AG09319 (cell line): ENCODE measurements around the gene SPINK5.

Experiments used
- DNase-seq: peaks from one replicate; pipeline ENCODE4 v3.0.0-alpha.2; 2010; ENCODE audit warnings: low read depth; ENCODE audit errors: extremely low read depth
- CTCF ChIP-seq: IDR thresholded peaks from 2 replicates; pipeline ENCODE4 v1.5.1; 2011; ENCODE audit warnings: low read depth, mild to moderate bottlenecking, inconsistent platforms, low read length, moderate library complexity

Gene SPINK5

DNA sequence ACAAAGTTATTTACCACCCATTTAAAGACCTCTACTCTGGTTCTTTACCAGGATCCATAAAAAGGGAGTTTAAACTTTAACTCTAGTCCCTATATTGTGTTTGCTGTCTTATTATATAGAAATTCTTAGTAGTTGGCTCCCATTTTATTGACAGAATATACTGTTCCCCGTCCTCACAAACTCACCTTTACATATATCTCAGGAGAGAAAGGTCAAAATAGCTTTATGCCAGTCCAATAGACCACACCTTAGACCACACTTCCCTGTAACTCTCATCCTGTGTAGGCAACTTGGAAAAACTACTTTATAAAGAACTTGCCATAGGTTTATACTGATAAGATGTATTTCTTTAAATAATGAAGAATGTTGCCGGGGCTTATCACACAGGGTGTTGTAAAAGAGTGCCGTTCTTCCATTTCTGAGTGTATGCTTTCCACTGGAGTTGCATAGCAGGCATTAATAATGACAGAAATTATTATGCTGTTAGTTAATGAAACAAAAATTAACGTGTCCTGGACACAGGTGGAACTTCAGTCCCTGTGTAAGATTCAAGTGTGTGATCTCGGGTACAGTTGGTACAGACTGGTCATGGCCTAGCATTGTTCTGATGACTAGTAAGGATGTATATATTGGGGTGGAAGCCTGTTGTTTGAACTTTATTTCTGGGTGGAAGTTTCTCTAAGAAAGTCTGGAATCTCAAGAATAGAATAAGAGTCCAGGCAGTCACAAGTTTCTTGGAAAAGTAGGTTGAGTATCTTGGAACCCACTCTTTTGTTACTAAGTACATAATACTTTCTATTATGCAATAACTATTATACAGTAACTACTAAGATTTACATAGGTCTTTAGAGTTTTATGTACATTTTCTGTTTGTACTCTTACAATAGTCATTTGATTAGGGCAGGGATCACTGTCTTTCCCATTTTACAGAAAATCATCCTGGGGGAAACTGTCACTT lies 71.6 kb downstream of the SPINK5 start:
- TF ChIP-seq CTCF, result no peak
- no peak for DNase-seq

DNA sequence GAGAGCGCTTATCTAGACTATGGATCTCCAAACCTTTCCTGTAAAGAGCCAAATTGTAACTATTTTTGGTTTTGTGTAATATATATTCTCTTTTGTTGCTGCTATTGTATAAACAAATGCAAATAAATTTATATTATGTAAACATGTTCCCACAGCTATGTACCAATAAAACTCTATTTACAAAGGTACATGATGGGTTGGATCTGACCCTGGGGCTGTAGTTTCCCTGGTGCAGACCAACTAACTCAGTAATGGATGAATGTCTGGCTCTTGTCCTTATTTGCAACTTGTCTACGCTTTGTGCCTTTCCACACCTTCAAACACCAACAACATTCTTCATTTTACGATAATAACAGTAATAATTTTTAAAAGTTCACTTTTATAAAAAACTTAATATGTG lies 77.1 kb downstream of the SPINK5 start:
- DNase-seq, result no peak
- no peak for TF ChIP-seq CTCF

DNA sequence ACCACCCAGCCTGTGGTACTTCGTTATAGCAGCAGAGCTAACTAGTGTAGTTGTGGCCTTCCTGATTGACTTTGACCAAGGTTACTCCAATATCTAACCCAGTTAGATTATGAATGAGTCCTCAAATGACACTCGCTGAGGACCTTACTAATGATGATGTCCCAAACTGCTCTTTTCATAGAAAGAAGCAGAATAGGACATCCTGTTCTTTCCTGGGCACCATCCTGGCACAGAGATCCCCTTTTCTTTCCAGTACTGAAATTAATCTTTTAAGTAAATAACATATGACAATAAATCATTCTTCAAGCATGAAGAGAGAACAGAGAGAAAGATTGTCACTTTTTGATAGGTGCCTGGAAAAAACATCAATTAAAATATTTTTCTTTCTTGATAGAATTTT lies 77.9 kb downstream of the SPINK5 start:
- no peak for DNase-seq
- no peak for TF ChIP-seq CTCF

DNA sequence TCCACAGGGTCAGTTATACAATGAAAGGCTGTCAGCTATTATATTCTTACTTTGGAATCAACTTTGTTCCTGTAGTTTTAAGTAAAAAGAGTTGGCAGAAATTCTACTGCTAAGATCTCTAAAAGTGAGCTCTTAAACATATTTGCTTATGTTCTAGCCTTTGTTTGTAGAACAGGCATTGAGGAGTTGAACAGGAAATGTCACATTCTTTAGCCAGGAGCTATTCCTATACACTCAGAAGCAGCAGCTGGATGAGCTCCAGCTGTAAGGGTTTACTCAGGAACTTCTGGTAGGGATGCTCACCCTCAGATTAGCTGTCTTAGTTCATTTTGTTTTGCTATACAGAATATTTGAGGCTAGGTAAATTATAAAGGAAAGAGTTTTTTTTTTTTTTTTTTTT lies 82.1 kb downstream of the SPINK5 start:
- TF ChIP-seq CTCF, result no peak
- no peak for DNase-seq

DNA sequence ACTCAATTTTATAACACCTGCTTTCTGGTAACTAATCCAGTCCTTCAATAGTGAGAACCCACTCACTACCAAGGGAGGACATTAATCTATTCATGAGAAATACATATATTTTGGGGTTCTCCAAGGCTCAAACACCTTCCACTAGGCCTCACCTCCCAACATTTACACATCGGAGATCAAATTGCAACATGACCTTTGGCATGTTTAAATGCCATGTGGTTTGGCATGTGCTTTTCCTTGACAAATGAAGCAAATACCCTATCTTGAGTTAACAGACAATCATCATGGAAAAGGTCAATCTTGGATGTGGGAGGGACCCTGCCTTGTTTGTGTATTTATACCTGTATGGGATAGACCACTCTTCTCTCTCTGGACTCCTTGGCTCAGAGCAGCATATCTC lies 82.7 kb downstream of the SPINK5 start:
- no peak for TF ChIP-seq CTCF

DNA sequence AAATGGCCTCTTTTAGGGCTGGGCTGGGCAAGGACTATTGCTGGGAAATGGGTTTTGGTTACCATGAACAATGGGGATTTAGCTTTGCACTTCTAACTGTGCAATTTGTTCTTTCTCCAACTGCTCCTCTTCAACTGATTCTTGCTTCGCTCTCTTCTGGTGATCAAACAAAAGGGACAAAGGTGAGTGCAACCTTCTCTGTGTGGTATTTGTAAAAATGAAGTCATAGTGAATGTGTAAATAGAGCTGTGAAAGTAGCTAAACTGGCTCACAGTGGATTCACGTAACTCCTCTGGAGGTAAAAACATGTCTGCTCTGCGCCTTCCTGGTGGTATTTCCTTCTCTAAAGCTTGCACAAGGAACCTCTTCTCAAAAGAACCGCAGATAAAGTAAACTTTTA lies 83.6 kb downstream of the SPINK5 start:
- TF ChIP-seq CTCF, result no peak
- DNase-seq, result no peak

More for the DNA sequence above, 82.7 kb downstream of the SPINK5 start:
- DNase-seq, result no peak

GRCh38 chr5:148151872-148152271 lies 88.1 kb downstream of the SPINK5 start:
- DNase-seq, result no peak
- TF ChIP-seq CTCF, result no peak
